GM15510 (cell line): ENCODE results near the gene GRAP2.

Source experiments
- POLR2A ChIP-seq: IDR thresholded peaks from 3 replicates; pipeline ENCODE4 v1.6.1; 2011; ENCODE audit warnings: borderline replicate concordance; ENCODE audit not compliant: insufficient read length; ENCODE audit errors: extremely low read depth

Gene GRAP2

DNA sequence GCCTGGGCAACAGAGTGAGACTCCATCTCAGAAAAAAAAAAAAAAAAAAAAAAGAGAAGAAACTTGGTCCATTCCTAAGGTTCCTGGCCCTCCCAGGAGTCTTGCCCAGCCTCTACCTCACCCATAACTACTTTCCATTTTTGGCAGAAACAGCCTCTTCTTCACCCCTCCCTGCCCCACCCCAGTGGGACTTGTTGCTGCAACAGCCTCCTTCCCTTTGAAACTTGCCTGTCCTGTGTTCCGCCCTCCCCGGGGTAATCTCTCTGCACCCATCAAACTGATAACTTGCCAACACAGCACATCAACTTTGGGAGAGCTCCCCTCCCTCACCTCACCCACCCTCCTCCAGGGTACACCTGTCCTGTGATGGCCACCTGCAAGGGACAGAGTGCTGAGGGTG lies 83.9 kb downstream of the GRAP2 start:
- TF ChIP-seq POLR2A, result no peak

DNA sequence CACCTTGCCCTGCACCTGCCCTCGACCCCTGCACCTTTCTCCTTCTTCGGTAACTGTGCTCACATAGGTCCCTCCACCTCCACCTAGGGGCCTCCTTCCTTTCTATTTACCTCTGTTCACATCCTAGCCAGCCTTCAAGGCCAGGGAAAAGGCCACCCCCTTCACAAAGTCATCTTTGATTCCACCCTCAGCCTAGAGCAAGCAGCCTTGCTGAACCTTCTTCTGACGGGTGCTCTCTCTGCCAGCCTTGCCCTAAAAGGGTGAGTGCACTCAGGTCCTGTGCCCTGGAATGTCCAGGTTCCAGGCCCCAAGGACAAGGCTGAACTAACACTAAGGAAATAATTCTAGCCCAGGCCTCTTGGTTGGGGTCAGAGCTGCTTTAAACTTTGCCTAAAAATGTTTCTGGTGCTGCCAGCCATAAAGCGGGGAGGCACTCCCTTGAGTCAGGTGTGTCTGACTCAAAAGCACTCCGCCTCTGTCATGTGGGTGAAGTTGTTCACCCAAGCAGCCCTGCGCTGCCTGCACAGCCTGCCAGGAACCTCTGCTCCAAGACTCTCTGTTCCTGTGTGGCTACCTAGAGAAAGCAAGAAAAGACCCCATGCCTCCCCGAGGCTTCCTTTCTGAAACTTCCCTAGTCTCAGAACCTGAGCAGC lies 84.6 kb downstream of the GRAP2 start:
- no peak for TF ChIP-seq POLR2A

DNA sequence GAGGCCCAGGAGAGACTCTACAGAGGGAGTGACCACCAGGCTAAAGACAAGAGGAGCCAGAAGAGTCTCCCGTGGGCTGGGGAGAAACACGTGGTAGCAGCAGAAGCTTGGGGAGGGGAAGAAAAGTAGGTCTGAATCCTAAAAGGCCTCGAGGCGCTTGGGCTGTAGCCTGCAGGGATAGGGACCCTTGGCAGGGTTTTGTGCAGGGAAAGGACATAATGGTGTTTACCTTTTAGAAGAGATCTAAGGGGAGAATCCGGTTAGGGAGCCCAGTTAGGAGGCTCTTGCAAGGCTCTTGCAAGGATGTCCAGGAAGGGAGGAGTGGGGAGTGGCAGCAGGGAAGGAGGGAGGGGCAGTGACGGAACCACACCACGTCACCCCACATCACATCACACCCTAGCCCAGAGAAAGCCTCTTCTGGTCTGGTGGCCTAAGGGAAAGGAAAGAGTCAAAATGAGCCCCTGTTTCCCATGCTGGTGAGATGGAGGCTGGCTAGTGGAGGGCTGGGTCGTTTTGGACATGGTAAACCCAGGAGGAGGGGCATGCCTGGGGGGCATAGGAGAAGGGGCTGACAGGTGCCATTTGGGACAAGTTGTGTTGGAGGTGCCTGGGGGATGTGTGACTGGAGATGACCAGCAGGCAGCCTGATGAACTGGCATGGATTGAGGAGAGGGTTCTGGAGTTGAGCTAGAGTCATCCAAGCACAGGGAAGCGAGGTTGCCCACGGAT lies 87.7 kb downstream of the GRAP2 start:
- no peak for TF ChIP-seq POLR2A

DNA sequence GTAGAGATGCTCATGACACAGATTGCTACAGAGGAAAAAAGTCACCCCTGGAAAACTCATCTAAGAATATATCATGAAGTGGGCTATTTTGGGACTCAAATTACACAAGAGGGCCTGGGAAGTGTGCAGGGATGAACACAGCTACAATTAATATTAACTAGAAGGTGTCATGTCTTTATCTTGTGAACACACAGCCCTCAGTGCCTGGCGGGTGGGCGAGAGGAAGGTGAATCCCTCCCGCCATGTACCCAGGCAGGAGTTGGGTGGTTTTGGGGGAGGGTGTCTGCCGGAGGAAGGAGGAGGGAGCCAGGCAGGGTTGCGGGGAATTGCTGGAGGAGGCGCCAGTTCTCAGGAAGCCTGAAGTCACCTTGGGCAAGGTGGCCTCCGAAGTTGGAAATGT lies 88.7 kb downstream of the GRAP2 start:
- no peak for TF ChIP-seq POLR2A

DNA sequence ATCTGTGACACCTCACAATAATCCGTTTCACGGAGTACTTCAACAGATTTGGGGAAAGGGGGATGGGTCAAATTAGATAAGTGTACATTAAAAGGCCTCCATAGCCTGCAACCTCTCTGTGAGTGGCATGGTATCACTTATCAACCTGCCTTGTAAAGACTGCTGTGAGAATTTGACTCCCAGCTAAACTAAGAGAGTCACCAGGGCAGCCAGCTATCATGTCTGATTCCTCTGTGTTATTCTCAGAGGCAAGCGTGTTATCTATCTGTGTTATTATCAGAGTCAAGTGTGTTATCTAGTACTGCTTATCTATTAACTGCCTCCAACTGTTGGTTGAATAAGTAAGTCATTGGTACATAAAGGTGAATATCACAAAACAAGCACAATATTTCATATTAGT lies 89.8 kb downstream of the GRAP2 start:
- no peak for TF ChIP-seq POLR2A

DNA sequence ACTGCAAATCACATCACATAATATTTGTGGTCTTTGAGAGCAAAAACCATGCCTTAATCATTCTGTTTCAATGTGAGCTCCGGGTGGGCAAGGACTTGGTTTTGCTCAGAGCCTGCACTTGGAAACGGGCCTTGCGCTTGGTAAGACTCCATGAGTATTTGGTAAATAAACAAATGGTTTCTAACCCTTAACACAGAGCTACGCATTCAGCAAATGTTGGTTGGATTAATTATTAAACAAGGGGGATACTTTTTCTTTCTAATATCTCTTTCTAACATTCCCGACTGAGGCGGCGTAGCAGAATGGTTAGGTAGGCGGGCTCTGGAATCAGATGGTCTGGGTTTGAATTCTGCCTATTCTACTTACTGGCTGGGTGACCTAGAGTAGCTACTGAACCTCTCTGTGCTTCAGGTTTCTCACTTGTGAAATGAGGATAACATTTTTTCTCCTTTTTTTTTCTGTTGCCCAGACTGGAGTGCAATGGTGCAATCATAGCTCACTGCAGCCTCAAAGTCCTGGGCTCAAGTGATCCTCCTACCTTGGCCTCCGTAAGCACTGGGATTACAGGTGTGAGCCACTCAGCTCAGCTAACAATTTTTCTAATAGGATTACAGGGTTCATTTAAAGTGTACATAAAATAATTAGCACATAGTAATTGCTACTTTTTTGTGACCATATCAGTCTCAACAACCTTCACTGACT lies 90.4 kb downstream of the GRAP2 start:
- TF ChIP-seq POLR2A, result no peak

DNA sequence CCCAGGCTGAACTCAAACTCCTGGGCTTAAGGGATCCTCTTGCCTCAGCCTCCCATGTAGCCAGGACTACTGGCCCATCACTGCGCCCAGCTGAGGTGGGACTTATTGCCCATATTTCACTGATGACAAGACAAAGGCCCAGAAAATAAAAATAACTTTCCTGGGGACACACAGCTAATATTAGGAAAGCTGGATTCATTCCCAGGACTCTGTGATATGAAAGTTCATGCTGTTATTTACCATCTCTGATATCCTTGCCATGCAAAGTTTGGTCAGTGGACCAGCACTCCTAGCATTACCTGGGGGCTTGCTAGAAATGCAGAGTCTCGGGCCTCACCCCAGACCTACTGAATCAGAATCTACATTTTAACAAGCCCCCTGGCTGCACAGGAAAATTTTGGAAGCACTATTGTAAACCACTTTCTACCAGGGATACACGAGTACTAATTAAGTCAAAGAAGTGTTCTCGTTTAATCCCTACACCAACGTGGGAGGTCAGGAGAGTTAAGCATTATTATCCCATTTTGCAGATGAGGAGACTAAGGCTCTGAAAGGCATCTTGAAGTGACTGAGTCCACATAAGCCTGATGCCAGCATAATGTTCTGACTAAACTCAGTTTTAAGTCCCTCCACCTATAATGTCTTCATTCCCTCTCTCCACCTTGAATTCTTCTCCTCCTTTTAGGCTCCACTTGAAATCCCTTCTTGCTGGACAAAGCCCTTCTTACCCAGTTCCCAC lies 91.4 kb downstream of the GRAP2 start:
- TF ChIP-seq POLR2A, result no peak

DNA sequence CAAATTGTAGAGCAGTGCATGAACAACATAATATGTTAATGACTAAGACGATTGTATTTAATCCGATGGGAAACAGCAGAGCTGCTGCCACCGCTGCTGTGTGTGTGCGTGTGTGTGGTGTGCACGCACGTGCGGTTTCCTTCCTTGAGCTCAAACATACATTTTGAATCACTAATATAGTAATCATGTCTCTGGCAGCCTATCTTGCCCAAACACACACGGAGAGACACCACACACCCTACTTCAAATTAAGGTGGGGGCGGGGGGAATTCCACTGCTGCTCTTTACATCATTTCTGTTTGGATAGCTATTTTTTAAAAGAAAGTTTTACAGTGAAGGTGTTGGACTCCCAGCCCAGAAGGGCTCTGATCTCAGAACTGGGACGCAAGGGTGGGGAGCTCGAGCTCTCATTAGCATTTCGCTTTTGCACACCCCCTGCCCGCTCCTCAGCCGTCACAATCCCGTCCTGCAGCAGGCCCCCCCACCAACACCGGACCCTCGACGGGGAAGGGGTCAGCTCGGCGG lies 93.2 kb downstream of the GRAP2 start:
- no peak for TF ChIP-seq POLR2A

DNA sequence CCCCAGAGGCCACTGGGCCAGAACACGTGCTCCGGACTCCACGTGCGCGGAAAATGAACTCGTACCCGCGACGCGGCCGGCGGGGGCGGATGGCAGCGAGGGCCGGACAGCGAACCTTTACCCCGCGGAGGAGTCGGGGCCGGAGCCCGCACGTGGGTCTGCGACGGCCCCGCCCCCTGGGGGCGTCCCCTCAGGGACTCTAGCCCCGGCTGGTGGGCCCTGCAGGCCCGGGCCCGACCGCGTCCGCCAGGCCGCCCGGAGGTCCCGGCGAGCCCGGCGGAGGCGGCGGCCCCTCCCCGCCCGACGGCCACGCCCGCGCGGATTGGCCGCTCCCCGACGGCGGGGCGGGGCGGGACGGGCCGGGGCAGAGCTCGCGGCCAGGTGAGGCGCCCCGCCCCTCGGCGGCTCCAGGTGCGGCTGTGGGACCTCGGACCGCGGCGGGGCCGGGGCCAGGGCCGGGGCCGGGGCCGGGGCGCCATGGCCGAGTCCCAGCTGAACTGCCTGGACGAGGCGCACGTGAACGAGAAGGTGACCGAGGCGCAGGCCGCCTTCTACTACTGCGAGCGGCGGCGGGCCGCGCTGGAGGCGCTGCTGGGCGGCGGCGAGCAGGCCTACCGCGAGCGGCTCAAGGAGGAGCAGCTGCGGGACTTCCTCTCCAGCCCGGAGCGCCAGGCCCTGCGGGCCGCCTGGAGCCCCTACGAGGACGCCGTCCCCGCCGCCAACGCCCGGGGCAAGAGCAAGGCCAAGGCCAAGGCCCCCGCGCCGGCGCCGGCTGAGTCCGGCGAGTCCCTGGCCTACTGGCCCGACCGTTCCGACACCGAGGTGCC lies 93.9 kb downstream of the GRAP2 start, which contains the start of gene FAM83F:
FAM83F (plus strand) TSS at position 389 of the 827 bp plus-strand sequence; CDS start at position 478, 89 bp downstream.
- no peak for TF ChIP-seq POLR2A

DNA sequence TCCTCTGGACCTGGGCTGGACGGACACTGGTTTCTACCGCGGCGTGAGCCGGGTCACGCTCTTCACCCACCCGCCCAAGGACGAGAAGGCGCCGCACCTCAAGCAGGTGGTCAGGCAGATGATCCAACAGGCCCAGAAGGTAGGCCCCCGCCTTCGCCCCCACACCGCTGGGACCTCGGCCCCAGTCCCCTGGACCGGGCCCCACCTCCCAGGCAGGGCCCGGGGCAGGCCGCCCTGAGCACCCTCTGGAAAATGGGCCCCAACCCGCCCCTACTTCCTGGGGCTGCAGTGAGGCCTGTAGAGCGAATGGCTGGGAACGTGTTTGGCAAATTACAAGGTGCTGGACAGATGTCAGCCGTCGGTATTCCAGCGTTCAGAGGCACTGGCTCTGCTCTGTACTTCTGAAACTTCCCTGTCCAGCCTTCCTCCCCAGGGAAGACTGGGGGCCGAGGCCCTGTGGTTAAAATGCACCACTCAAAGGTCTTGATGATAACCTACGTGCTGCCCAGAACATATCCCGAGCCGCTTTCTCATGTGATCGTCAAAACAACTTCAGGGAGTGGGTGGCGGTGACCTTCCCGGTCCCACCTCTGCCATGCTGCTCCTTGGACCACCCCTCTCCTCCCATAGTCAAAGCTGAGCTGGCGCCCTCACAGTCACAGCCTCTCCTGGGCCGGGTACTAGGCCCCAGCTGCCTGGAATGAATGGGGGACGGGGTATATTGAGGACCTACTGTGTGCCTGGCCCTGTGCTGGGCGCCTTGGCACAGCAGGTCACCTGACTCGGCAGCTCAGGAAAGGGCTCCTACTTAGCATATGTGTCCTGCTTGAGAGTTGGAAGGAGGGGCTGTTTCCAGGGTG lies 94.7 kb downstream of the GRAP2 start:
- TF ChIP-seq POLR2A, result no peak

DNA sequence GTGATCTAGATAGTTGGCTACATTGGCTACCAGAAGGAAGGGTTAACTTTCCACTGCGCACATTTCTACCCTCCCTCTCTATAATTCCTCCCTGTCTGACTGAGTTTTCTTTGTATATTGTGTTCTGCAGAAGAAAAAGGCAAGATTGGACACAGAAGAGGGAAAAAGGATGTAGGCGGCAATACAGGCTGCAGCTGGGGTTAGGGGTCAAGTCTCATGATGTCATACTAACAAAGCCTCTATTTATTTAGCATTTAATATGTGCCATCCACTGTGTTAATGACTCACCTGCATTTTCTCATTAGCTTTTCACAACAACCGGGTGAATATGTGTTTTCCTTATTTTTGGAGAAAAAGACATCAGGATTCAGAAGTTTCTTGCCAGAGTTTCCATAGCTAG lies 95.8 kb downstream of the GRAP2 start:
- no peak for TF ChIP-seq POLR2A

DNA sequence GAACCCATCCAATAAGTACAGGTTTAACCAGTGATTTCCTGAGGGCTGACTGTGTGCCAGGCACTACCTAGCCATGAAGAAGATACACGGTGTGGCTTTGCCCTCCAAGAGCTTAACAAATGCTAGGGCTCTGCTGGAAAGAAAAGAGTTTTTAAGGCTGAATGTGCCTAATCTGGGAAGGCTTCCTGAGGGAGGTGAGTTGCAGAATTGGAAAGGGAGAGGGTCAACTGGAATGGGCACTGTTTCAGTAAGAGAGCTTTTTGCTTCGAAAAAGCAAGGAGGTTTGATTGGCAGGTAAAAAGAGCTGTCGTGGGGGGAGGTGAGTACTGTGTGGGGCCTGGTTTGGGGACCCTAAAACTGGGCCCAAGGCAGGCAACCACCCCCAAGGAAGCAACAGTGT lies 96.5 kb downstream of the GRAP2 start:
- TF ChIP-seq POLR2A, result no peak
